Gastroesophageal sphincter (tissue), 4 donors: ENCODE data around the gene PHC2. TPM values are rescaled to one million over a fixed set of nuclear protein-coding genes. Genes with fewer than 3 reads are reported as not detected.

Experiments used
- ATAC-seq: fragments of 150-250 bp; one replicate; pipeline ENCODE4 v1.9.1; 2016; ENCODE audit warnings: mild to moderate bottlenecking, moderate library complexity
- H3K27ac ChIP-seq, 4 donors: fragments of 200-600 bp; sonication (generic) in 3 of 4; 1 replicate in 3 of 4; 2 replicates in 1 of 4; pipeline ENCODE4 v1.5.1; 2016 to 2019
- H3K27me3 ChIP-seq: fragments of 200-600 bp; sonication (generic); one replicate; pipeline ENCODE4 v1.5.1; 2019
- H3K36me3 ChIP-seq, 2 donors: fragments of 200-600 bp; sonication (generic); one replicate each; pipeline ENCODE4 v1.5.1; 2019; ENCODE audit warnings: control low read depth in 1 of 2
- H3K4me1 ChIP-seq, 3 donors: fragments of 200-600 bp; sonication (generic); 1 replicate in 2 of 3; 2 replicates in 1 of 3; pipeline ENCODE4 v1.5.1; 2016 to 2019; ENCODE audit warnings: control low read depth in 2 of 3
- H3K4me3 ChIP-seq, 2 donors: fragments of 200-600 bp; sonication (generic); one replicate each; pipeline ENCODE4 v1.5.1; 2019; ENCODE audit warnings: mild to moderate bottlenecking in 1 of 2, moderate library complexity in 1 of 2
- H3K9me3 ChIP-seq, 3 donors: fragments of 200-600 bp; sonication (generic); one replicate each; pipeline ENCODE4 v1.5.1; 2017 to 2019; ENCODE audit warnings: control low read depth in 2 of 3
- CTCF ChIP-seq, 4 experiments: fragments of 200-600 bp in 2 of 4; fragments of 450-650 bp in 2 of 4; sonication (generic) in 1 of 4; IDR thresholded peaks; one replicate each; pipeline ENCODE4 v1.5.1; 2017 to 2019; ENCODE audit warnings: antibody characterized with exemption in 4 of 4, mild to moderate bottlenecking in 2 of 4, moderate library complexity in 2 of 4
- EP300 ChIP-seq: sonication (generic); formaldehyde crosslinking; IDR thresholded peaks from one replicate; pipeline ENCODE4 v1.6.1; 2017; ENCODE audit warnings: antibody characterized with exemption, mild to moderate bottlenecking
- POLR2A ChIP-seq, 2 donors: fragments of 450-650 bp; IDR thresholded peaks; one replicate each; pipeline ENCODE4 v1.6.1; 2017; ENCODE audit warnings: antibody characterized with exemption in 2 of 2, mild to moderate bottlenecking in 2 of 2, moderate library complexity in 1 of 2
- POLR2AphosphoS5 ChIP-seq: sonication (generic); formaldehyde crosslinking; IDR thresholded peaks from one replicate; pipeline ENCODE4 v1.6.1; 2017; ENCODE audit warnings: antibody characterized with exemption
- WGBS, 2 donors: methylation state at CpG; one replicate each; pipeline ENCODE4 v1.1.5; 2018; ENCODE audit warnings: low coverage in 1 of 2; 5-methylcytosine and 5-hydroxymethylcytosine counted together
- total RNA-seq, 4 donors: library from RNA; depleted of rRNA; stranded (reverse); fragments of >200 nt; gene quantifications; one replicate each; pipeline ENCODE4 v1.1.0, GENCODE V29; 2016

Gene PHC2
- total RNA-seq, 4 donors from 2014 or later, result 99.8 to 223 (median 181) TPM

DNA sequence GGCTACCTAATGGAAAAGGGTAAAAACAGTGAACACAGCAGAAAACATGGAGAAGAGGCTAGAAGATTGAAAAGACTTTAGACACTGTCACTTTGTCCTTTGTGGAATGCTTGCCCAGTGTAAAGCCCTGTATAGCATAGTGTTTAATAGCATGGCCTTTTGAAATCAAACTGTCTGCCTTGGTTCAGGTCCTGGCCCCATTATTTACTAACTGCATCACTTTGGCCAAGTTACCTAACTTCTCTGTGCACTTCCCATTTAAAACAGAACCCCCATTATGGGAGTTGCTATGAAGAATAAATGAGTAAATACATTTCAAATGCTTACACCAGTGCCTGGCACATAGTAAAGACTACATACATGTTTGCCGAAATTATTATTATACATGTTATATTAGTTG is 12.1 kb downstream of the PHC2 start:
- H3K9me3 ChIP-seq, result peaks cover 0 to 10% (median 0%) of the 10 kb centered on the region in 3 donors
- no peak overlapping the region for H3K4me3 ChIP-seq
- H3K4me1 ChIP-seq, result no peaks in the 10 kb centered on the region
- H3K27ac ChIP-seq, result no peak overlapping the region
- no peak for ATAC-seq
- H3K27me3 ChIP-seq, result no peaks in the 10 kb centered on the region
- no peaks in the 10 kb centered on the region for H3K36me3 ChIP-seq
- WGBS, 2 donors, result 80 to 100% methylated on average over 1 of the region's 1 CpG
- TF ChIP-seq POLR2AphosphoS5 (no peak), CTCF (IDR thresholded peaks at IDR 0.05) (no peak), POLR2A (IDR thresholded peaks at IDR 0.05) (no peak), EP300 (no peak)

DNA sequence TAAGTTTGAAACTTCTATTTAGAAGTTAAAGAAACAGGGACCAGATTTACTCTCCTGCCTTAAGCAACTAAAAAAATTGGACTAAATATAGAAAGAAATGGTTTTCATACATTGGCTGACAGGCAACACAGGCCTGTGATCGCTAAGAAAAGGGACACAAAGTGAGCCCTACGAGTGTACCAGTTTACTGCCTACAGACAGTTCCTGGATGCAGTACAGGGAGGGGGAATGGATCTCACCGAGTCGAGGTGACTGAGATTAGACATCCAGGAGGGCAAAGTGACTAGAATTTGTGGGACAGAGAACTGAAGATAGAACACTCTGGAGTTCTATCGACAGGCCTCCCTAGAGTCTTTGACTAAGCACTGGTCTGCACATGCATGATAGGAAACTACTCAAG is 16.0 kb downstream of the PHC2 start:
- peaks cover 0 to 10% (median 0%) of the 10 kb centered on the region in 3 donors for H3K9me3 ChIP-seq
- peaks cover 0 to 10% (median 0%) of the 10 kb centered on the region in 3 donors for H3K4me1 ChIP-seq
- H3K27ac ChIP-seq, result no peak overlapping the region
- H3K36me3 ChIP-seq, result no peaks in the 10 kb centered on the region
- 83 to 84% methylated on average over 5 of the region's 5 CpGs for WGBS, 2 donors
- no peak overlapping the region for H3K4me3 ChIP-seq
- TF ChIP-seq EP300, result no peak
- no peak for TF ChIP-seq POLR2A (IDR thresholded peaks at IDR 0.05)
- TF ChIP-seq POLR2AphosphoS5, result no peak
- TF ChIP-seq CTCF (IDR thresholded peaks at IDR 0.05), result no peak
- no peak for ATAC-seq
- no peaks in the 10 kb centered on the region for H3K27me3 ChIP-seq

- Histone ChIP-seq H3K4me1 (peaks cover 0 to 13% (median 0%) of the 10 kb centered on the region in 3 donors), H3K36me3 (no peaks in the 10 kb centered on the region), H3K4me3 (no peak overlapping the region), H3K27me3 (no peaks in the 10 kb centered on the region), H3K9me3 (no peaks in the 10 kb centered on the region), H3K27ac (peak overlapping the region in 1 of 4 donors; percentile 2)
- TF ChIP-seq POLR2A (IDR thresholded peaks at IDR 0.05) (no peak), POLR2AphosphoS5 (peak; percentile 24)
- WGBS, 2 donors, result 32 to 46% methylated on average over 3 to 5 of the region's 5 CpGs
- peak; percentile 13 for ATAC-seq
Observed at GRCh38 chr1:33410091-33410701, 20.7 kb downstream of the PHC2 start.

GRCh38 chr1:33408093-33408436 is 22.8 kb downstream of the PHC2 start:
- TF ChIP-seq POLR2AphosphoS5 (no peak), EP300 (no peak), CTCF (IDR thresholded peaks at IDR 0.05) (no peak), POLR2A (IDR thresholded peaks at IDR 0.05) (no peak)
- peaks cover 0 to 13% (median 0%) of the 10 kb centered on the region in 3 donors for H3K4me1 ChIP-seq
- no peaks in the 10 kb centered on the region for H3K9me3 ChIP-seq
- H3K4me3 ChIP-seq, result no peak overlapping the region
- WGBS, 2 donors, result 63 to 78% methylated on average over 2 of the region's 2 CpGs
- no peak overlapping the region for H3K27ac ChIP-seq
- no peaks in the 10 kb centered on the region for H3K27me3 ChIP-seq
- no peaks in the 10 kb centered on the region for H3K36me3 ChIP-seq
- ATAC-seq, result no peak

DNA sequence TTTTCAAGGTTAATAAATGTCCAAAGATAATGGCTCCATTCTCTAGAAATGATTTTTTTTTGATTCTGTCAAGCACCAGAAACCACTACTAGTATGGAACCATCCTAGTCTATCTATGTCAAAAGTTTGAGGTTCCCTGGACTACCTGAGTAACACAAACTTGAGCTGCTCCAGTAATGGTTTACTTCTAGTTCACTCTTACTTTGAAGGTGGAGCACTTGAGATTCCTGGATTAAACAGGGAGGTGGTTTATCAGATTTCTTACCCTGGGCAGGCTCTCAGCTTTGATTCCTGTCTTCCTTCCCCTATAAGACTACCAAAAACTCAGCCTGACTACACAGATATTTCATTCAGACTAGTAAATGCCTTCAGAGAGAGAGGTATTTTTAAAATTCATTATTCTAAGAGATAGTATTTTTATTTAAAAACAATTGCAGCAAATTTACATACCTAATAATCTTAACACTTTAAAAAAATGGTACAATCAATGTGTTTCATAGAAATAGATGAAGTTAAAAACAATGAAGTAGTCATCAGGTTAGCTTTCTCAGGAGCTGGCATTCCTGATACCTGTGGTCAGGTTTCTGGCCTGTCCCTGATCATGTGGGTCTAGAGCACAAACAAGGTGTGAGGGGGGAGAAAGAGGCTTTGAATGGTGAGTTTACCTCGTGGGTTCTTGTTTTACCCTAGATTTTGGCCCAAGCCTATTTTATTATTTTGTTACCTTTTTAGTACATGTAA is 23.4 kb downstream of the PHC2 start:
- Histone ChIP-seq H3K4me1 (peaks cover 0 to 13% (median 0%) of the 10 kb centered on the region in 3 donors), H3K36me3 (no peaks in the 10 kb centered on the region), H3K4me3 (no peak overlapping the region), H3K27ac (no peak overlapping the region), H3K27me3 (no peaks in the 10 kb centered on the region), H3K9me3 (no peaks in the 10 kb centered on the region)
- no peak for TF ChIP-seq POLR2A (IDR thresholded peaks at IDR 0.05)
- no peak for TF ChIP-seq CTCF (IDR thresholded peaks at IDR 0.05)
- no peak for ATAC-seq
- 78 to 83% methylated on average over 1 of the region's 1 CpG for WGBS, 2 donors
